GM12801 (cell line): ENCODE results near the gene ZBTB8A.

Source experiments
- TF ChIP-seq, protein P1 (sequence below): IDR thresholded peaks from one replicate; pipeline ENCODE4 v1.5.1; 2011; ENCODE audit warnings: control low read depth; ENCODE audit not compliant: insufficient read length; ENCODE audit errors: extremely low read depth

Gene ZBTB8A

GRCh38 chr1:32521165-32521564, 18.1 kb upstream of the ZBTB8A start:
- TF ChIP-seq, protein P1, sequence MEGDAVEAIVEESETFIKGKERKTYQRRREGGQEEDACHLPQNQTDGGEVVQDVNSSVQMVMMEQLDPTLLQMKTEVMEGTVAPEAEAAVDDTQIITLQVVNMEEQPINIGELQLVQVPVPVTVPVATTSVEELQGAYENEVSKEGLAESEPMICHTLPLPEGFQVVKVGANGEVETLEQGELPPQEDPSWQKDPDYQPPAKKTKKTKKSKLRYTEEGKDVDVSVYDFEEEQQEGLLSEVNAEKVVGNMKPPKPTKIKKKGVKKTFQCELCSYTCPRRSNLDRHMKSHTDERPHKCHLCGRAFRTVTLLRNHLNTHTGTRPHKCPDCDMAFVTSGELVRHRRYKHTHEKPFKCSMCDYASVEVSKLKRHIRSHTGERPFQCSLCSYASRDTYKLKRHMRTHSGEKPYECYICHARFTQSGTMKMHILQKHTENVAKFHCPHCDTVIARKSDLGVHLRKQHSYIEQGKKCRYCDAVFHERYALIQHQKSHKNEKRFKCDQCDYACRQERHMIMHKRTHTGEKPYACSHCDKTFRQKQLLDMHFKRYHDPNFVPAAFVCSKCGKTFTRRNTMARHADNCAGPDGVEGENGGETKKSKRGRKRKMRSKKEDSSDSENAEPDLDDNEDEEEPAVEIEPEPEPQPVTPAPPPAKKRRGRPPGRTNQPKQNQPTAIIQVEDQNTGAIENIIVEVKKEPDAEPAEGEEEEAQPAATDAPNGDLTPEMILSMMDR: no peak

DNA sequence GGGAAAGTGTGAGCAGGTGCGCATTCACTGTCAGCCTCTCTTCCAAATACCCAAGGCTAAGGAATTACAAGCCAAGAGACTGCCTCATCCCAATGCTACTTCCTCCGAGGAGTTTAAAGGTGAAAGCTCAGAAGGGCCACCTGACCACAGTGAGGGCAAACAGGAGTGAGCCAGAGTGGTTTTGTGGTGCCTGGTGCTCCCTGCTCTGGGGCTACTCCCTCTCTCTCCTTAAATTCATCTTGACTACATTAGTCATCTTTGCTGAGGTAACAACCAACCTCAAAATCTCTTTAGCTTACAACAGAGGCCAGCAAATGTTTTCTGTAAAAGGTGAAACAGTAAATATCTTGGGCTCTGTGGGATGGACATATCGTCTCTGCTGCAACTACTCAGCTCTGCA, 14.2 kb upstream of the ZBTB8A start:
- TF ChIP-seq, protein P1: no peak

- TF ChIP-seq, protein P1: no peak
Measured at GRCh38 chr1:32525661-32526444, 13.4 kb upstream of the ZBTB8A start.

DNA sequence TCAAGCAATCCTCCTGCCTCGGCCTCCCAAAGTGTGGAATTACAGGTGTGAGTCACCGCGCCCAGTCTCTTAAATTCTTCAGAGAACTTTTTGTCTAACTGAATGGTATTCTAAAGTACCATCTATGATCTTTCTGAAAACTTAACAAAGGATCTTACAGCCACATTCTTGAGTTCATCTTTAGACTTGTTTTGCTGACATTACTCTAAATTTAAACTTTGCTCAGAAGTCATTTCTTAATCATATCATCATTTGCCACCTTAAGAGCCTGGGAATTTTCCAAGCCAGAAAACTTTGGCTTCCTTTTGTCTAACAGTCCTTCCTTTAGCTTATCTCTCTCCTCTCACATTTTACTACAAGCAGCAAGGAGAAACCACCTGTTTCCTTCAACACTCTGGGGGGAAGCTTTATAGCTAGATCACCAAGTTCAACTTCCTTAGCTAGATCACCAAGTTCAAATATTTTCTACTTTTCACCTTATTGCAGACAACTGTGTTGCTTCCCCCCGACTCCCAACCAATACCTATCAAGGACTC, 5.4 kb upstream of the ZBTB8A start:
- TF ChIP-seq, protein P1: no peak

- TF ChIP-seq, protein P1: no peak
Measured at GRCh38 chr1:32536117-32536516, 3.1 kb upstream of the ZBTB8A start.

- TF ChIP-seq, protein P1: no peak
Measured at GRCh38 chr1:32536764-32537163, 2.5 kb upstream of the ZBTB8A start.

DNA sequence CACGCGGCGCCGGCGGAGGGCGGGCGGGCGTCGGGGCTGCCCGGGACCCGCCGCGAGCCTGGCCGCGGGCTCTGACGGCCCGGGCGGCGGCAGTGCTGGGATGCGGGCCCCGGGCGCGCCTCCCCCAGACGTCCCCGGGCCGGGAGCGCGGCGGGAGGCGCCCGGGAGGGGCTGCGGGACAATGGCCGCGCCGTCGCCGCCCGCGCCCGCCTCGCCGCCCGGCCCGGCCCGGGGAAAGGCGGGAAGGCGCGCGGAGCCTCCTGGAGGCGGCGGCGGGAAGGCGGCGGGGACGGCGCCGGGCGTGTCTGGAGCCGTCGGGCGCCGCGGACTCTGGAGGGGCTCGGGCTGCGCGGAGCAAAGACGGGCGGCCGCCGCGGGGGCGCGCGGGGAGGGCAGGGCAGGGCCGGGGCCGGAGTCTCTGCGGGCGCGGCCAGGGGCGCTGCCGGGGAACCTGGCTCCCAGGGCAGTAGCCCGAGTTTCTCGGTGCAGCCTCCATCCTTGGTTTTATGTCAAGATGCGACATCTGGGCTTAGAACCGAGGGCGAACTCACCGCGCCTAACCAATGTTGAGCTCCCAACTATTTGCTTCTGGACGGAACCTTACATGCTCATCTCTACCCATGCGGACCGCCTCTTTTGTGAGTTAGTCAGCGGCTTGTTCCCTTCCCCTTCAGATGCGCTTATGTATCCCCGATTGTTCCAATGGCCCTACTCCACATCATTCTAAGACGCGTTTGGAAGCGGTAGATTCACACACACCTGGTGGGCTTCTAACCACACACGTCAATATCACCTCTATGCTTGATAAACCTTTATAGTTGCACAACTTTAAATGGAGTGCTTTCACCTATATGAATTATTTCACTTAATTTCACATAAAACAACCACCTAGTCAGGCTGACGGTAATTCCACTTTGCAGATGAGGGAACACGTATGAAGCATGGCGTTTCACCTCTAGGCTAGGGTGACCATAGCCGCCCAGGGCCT, 651 bp downstream of the ZBTB8A start:
- TF ChIP-seq, protein P1: no peak
